HG03139 (cell line): ENCODE results near the gene LRRC32.

Experiments
- ATAC-seq: cut with Tn5 transposase; IDR thresholded peaks from one replicate; pipeline ENCODE4 v1.9.1; 2021; ENCODE audit not compliant: unreplicated experiment

LRRC32 gene

DNA sequence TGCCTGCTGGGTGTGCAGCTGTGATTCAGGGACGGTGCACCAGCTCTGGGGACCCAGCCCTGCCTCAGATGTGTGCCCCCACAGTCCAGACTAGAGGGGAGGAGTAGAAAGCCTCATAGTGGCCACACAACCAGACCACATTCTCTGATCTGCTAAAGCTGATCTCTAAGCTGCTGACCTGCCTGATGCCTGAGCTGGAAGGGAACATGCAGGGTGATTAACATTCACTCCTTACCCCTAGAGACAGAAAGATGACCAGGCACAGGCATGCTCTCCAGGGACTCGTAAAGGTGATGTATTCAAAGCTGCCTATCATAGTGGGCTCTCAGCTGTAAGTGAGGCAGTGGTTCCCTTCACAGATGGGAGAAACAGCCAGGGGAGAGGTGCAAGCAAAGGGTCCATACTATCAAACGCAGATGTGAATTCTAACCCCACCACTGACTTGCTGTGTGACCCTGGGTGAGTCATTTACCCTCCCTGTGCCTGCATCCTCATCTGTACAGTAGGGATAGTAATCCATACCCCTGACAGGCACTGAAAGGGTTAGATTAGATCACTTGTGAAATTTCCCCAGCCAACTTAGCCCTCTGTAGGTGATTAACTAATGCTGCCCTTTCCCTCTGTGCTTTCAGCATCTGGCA, 29.0 kb upstream of the LRRC32 start:
- ATAC-seq, result no peak

DNA sequence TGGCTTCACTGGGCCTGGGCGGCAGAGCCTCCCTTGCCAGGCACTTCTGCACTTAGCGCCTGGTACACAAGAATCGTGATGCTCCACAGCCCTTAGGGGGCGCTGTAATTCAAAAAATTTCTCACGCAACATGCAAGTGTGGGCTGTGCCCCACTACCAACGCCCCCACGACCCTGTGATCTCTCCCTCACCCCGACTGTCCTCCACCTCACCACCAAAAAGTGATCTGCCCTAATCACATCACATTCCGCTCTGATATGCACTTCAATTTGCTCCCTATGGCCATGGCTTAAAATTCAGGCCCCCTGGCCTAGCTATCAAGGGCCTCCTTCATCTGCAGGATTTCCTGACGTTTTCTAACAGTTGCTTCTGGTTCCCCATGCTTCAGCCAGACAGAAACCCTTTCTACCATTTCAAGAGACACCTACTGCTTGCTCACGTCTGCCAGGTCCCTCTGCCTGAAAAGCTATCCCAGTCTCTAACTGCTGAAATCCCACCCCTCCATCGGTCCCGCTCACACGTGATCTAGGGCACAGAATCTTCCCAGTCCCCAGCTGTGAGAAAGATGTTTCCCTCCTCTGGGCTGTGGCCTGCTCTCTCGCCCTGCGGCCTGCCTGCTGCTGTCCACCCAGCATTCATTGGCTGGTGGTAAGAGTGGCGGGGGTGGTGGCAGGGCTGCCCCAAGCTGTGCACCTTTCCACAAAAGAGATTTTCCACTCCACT, 27.9 kb upstream of the LRRC32 start:
- no peak for ATAC-seq

DNA sequence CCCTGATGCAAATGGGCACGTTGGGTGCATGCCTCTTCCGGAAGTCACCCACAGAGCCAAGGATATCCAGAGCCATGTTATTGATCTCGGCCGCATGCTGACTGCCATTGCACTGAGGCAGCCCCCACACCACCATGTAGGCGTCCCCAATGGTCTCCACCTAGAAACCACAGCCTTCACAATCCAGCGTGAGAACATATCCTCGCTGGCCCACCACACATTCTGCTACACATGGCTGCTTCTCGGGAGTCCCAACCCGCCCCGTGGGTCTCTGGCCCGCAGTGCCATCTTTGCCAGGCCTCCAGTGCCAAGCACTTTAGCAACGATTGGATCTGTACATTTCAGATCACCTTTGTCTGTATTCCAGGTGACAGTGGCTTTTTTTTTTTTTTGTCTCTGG, 26.2 kb upstream of the LRRC32 start:
- no peak for ATAC-seq

DNA sequence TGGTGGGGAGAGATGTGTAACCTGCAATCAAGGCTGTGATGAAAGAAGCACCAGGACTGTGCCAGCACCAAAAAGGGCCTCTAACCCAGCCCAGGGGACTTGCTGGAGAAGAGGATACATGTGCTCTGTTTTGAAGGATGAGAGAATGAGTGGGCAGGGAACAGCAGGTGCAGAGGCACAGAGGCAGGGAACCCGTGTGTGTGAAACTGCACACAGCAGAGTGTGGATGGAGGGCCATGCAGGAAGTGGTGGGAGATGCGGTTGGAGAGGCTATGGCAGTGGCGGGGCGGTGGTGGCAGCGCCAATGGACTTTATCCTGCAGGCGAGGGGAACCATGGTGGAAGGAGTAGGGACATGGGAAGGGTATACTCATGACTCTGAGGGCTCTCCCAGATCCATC, 25.2 kb upstream of the LRRC32 start:
- no peak for ATAC-seq

DNA sequence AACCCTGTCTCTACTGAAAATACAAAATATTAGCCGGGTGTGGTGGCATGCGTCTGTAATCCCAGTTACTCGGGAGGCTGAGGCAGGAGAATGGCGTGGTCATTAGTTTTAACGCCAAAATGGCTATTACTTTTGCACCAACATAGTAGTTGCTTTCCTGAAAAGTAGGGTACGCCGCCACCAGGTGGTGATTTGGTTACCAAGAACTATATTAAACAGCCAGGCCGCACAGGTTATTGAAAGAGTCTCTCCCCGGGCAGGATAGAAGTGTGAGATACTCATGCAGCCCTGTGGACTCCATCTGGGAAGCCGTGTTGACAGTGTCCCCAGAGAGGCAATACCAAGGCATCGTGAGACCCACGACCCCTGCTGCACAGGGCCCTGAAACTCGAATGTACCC, 24.6 kb upstream of the LRRC32 start:
- ATAC-seq, result no peak

DNA sequence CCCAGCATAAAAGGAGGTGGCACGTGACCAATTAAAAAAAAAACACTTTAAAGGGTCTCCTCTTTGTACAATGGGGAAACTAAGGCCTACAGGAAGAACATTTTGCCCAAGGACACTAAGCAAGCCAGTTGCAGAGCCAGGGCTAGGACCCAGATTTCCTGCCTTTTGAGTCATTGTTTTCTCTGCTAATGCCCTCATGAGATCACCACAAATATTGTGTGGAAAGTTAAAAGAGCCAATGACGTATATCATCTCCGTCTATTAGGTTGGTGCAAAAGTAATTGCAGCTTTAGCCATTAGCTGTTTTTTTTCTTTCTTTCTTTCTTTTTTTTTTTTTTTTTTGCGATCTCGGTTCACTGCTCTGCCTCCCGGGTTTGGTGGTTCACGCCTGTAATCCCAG, 24.1 kb upstream of the LRRC32 start:
- no peak for ATAC-seq

DNA sequence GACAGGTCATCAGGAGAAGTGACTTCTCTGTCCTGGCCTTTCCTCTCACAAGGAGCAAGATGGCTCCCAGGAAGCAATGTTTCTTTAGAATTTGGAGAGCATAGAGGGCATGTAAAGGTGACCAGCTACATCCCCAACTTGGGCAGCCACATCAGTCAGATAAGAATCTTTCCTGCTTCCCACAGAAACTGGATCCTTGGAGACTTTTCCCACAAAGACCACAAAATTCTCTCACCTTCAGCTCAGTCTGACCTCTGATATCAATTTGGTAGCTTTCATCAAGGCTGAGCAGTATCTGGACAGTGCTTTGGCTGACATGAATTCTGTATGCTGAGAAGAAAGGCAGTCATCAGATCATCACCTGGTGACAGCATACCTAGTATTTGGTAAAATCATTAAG, 23.3 kb upstream of the LRRC32 start:
- no peak for ATAC-seq

DNA sequence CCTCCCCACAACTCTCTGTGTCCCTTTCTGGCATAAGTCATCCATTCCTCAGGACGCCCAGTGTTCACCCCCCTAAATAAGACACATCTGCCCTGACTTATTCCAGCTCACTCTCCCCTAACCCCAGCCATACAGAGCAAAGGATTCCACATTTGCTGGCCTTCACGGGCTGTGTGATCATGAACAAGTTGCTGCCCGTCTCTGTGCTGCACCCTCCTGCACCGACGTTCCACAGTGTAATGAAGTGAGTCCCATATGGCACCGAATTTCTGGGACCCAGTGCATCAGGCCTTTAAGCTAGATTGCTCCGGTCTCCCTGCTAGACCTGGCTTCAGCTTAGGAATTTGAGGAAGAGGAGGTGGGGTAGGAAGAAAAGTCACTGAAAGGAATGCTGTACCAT, 22.4 kb upstream of the LRRC32 start:
- no peak for ATAC-seq

DNA sequence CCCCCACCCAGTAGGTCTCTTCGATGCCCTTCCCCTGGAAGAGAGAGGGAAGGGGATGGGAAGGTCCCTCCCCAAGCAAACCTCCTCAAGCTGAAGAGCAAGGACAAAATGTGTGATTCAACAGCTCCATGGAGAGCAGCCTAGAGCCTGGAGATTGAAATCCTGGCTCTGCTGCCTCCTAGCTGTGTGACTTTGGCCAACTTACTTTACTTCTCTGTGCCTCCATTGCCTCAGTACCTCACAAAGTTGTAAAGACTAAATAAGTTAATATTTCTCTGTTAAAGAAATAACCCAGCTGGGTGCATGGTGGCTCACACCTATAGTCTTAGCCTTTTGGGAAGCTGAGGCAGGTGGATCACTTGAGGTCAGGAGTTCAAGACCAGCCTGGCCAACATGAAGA, 21.1 kb upstream of the LRRC32 start:
- no peak for ATAC-seq

DNA sequence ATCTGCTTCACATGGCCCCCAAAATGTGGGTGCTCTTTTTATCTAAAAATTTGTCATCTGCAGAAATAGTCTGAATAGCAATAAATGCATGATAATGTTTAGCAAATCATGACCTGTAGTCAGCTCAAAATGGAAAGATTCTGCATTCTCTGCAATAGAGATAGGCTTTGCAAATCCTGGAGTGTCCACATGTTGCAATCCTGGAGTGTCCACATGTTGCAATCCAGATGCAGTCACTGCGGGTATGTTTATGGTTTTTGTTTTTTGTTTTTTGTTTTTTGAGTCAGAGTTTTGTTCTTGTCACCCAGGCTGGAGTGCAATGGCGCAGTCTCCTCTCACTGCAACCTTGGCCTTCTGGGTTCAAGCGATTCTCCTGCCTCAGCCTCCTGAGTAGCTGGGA, 20.2 kb upstream of the LRRC32 start:
- no peak for ATAC-seq

DNA sequence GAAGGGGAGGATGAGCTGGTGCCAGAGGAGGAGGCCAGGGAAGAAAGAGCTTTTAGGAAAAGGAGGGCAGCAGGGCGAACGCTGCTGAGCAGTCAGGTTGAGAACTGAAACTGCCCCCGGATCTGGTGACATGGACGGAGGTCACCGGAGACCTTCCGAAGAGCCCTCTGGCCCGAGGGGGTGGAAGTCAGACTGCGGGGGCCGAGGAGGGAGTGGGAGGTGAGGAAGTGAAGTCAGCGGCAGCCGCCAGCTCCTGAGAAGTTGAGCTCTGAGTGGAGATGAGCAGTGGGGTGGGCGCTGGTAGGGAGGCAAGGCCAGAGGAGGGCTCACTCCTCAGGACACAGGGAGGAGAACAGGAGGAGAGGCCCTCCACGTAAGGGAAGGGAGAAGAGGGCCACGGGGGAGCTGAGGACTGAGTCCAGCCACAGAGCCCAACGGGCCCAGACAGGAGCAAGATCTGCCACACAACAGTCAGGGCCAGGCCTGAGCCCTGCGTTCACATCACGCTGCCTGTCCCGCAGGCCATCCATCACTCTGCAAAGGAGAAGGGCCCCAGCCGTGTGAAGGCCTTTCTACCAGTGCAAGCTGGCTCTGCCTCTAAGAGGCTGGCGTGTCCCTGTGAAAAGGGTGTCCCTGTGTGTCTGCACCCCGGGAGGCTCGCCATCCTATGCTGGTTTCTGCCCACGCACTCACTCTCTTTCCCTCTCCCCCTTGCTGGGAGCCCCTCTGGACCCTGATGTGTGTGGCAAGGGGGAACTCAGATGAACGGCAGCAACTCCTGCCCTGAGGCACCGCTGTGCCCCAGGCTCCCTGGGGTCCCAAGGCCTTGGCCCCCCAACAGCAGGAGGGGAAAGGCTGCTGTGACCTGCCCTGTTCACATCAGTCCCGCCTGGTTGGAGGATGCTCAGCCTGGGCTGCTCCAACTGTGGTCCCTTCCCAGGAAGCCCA, 19.0 kb upstream of the LRRC32 start:
- ATAC-seq, result no peak

DNA sequence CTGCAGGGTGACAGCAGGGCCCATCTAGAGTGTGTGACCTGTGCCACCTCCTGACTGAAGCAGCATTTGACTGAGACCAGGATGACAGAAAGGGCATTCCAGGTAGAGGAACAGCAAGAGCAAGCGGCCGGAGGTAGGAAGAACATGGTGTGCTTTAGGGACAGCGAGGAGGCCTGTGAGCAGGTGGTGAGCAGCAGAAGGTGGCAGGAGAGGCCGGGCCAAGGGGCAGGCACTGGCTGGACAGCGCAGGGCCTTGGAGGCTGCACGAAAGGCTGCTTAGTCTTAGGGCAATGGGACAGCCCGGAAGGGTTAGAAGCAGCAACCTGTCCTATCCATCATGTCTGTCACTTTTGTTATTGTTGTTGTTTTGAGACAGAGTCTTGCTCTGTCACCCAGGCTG, 17.6 kb upstream of the LRRC32 start:
- no peak for ATAC-seq

DNA sequence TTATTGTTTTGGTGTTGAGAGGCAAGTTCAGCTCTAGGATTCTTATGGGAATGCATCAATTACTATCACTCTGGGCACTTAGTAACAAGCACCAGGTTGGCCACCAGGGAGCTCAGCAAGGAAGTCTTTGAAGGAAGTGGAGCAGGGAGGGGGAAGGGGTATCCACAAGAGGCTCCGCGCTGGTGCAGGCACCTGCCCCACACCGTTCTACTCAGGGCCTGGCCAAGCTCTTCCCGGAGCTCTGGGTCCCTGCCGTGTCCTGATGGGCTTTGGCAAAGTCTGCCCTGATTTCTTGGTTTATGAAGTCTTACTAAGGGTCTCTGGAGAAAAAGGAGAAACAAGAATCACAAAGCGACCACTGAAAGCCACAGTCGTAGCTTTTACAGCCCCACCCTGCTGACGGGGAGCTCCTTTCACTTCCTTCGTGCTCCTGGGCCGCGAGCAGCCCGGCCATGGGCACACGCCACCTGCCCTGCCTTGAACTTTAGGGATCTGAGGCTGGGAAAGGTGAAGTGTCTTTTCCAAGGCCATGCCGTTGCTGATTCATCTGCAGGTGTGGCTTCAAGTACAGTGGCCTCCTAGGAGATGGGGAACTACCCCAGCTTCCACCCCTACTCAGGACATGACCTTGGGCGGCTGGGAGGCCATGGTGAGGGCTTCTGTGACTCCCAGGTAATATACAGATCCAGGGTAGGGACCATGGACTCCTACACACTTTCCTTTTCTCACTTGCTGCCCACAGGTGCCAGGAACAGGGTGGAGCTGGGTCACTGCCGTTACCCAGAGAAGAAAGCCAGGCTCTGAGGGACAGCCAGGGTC, 15.9 kb upstream of the LRRC32 start:
- no peak for ATAC-seq

DNA sequence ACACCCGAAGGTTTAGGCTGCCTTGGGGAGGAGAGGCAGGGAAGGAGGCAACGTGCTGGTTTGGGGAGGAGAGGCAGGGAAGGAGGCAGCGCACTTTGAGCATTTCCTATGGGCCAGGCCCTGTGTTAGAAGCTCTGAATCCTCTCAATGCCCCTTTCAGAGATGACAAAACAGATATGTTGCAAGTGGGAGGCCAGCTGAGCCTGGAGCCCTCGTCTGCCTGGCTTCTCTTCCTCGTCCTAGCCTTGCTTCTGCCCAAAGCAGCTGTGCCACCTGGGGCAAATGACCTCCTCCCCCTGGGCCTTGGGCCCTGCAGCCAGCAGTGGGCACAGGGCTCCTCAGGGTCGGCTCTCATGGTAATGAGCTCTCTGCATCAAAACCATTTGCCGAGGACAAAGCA, 15.3 kb upstream of the LRRC32 start:
- no peak for ATAC-seq

DNA sequence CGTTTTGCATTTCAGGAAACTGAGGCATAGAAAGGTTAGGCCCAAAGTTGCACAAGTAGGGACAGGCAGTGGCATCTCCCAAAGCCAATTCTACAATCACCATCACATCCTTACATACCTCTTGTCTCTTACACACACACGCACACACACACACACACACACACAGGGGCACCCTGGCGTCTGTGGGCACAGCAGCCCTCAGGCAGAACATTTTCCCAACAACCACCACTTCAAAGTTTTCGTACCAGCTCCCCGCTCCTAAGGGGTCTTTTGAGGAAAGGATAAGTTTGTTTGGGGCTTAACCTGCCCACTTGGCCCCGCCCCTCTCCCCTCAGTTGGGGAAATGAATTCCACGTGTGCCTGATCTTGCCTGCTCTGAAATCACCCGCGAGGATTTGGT, 14.7 kb upstream of the LRRC32 start:
- ATAC-seq, result no peak

DNA sequence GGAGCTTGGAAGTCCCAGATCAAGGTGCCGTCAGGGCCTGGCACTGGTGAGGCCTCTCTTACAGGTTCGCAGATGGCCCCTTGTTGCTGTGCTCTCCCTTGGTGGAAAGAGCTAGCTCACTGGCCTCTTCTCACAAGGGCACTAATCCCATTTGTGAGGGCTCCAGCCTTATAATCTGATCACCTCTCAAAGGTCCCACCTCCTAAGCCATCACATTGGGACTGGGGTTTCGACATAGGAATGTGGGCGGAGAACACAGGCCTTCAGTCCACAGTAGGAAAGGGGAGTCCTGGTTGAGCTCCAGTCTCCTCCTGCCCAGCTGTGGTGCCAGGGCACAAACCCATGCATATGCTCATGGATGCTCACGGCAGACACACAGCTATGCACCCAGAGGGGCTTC, 14.0 kb upstream of the LRRC32 start:
- no peak for ATAC-seq

DNA sequence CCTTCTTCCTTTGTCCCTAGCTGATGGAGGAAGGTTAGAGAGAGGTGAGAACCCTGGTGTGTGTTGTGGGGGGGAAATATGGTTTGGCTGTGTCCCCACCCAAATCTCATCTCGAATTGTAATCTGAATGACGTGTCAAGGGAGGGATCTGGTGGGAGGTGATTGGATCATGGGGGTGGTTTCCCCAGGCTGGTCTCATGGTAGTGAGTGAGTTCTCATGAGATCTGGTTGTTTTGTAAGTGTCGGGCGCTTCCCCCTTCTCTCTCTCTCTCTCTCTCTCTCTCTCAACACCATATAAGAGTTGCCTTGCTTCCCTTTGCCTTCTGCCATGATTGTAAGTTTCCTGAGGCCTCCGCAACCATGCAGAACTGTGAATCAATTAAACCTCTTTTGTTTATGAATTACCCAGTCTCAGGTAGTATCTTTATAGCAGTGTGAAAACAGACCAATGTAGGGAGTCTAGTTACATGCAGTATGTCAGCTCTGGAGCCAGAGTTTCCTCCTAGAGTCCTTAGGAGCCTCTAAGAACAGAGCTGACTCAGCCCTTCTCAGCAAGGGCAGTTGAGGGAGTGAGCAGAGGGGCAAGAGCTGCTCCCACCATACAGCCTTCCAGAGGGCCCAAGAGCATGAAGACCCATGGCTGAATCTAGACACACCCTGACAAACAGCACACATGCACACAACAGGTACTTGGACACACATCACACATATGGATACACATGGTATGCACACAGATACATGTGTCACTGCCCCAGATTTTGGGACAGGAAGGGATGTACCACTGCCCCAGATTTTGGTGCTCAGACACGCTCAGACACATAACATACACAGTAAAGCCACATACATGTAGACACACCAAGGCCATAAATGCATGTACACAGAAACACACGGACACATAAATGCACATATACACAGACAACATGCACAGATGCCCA, 12.9 kb upstream of the LRRC32 start:
- no peak for ATAC-seq

DNA sequence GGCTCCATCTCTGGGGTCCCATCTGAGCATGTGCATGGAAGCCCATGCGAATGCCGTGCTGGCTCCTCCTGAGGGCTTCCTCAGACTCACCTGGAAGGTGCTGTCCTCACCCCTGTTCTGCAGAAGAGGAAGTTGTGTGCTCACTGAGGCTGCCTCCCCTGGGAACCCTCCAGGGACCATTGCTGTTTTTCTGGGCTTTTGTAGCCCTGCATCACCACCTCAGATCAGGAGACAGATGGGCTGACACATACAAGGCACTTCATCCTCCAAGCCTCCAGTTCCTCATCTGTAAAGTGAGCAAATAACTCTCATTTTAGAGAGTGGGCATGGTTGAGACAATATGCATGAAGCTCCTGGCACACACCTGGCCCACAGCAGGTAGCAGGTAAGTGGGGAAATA, 12.1 kb upstream of the LRRC32 start:
- no peak for ATAC-seq

DNA sequence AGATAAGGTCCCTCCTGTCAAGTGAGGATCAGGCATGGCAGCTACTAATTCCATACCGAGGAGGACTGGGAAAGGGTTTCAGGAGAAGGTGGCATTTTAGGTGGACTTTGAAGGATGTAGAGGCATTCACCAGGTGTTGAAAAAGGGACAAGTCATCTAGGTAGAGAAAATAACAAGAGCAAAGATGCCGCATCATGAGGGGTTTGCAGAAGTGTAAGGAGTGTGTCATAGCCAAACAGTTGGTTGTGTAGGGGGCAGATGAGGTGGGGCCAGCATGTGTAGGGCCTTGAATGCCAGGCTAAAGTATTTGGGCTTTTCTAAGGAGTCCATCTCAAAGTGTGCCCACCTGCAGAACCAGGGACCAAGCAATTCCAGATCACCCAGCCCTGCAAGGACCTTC, 11.6 kb upstream of the LRRC32 start:
- ATAC-seq, result no peak
